Activated naive CD8-positive, alpha-beta T cell treated with anti-CD3 and anti-CD28 coated beads, Interleukin-2, amount 10 ng/mL, durations not matched to agents 7 days and 5 days (primary cell): ENCODE data around the gene GNPTAB. TPM values are rescaled to one million over a fixed set of nuclear protein-coding genes. Genes with fewer than 3 reads are reported as not detected.
"Not testable (repeated sequence)": the region's sequence is repeated elsewhere in the genome, so short reads cannot be mapped to it uniquely, and the experiment has no call there.

Experiments used
- ATAC-seq: fragments of 150-1000 bp; cut with Tn5 transposase; one replicate; pipeline ENCODE4 v1.10.0; 2021; ENCODE audit warnings: low read depth, moderate library complexity
- POLR2A ChIA-PET: fragments of 350-600 bp; sonication (Branson Sonifier 250); formaldehyde crosslinking; loops from one replicate; lab custom pipeline; 2021; ENCODE audit warnings: antibody characterized with exemption; lab: Charles Lee
- DNase-seq: peaks from one replicate; pipeline ENCODE4 v3.0.0; 2021
- H3K27ac Mint-ChIP-seq: one replicate; pipeline ENCODE4 v1.8.0; 2022; ENCODE audit warnings: mild to moderate bottlenecking, mixed read lengths
- H3K27me3 Mint-ChIP-seq: one replicate; pipeline ENCODE4 v1.8.0; 2022; ENCODE audit warnings: mild to moderate bottlenecking, moderate library complexity, mixed read lengths
- H3K36me3 Mint-ChIP-seq: one replicate; pipeline ENCODE4 v1.8.0; 2021; ENCODE audit warnings: mild to moderate bottlenecking, mixed read lengths
- H3K4me1 Mint-ChIP-seq: one replicate; pipeline ENCODE4 v1.8.0; 2021; ENCODE audit warnings: mixed read lengths
- H3K4me3 Mint-ChIP-seq: one replicate; pipeline ENCODE4 v1.8.0; 2022; ENCODE audit warnings: mild to moderate bottlenecking, moderate library complexity, mixed read lengths
- H3K9me3 Mint-ChIP-seq: one replicate; pipeline ENCODE4 v1.8.0; 2021; ENCODE audit warnings: mixed read lengths
- total RNA-seq, 2 experiments: library from RNA; stranded (reverse); gene quantifications; one replicate each; pipeline ENCODE4 v1.2.3, GENCODE V29; 2021

GNPTAB gene
- total RNA-seq, 2 experiments from 2014 or later, result 89.5 to 91.1 TPM

DNA sequence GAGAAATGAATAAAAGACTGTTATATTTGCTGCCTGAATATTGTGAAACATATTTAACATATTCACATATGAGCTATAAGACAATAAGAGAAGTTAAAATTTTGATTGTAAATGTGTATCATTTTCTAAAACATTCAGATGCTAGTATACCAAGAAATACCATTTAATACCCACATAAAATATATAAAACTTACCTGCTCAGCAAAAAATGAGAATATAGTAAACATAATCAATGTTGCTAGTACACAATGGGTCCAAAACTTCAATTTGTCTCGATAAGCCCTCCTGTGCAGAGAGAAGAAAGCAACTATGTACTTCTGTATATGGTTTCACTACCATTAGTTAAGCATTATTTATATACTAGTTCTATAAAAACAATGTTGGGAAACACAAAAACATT, 81.9 kb downstream of the GNPTAB start:
- H3K9me3 Mint-ChIP-seq, result no peaks in the 10 kb centered on the region
- peaks cover 17% of the 10 kb centered on the region for H3K36me3 Mint-ChIP-seq
- POLR2A ChIA-PET, result no interaction called here
- ATAC-seq (no peak), DNase-seq (no peak)
- H3K4me3 Mint-ChIP-seq, result no peak overlapping the region
- no peaks in the 10 kb centered on the region for H3K27me3 Mint-ChIP-seq
- peaks cover 6% of the 10 kb centered on the region for H3K4me1 Mint-ChIP-seq
- no peak overlapping the region for H3K27ac Mint-ChIP-seq

DNA sequence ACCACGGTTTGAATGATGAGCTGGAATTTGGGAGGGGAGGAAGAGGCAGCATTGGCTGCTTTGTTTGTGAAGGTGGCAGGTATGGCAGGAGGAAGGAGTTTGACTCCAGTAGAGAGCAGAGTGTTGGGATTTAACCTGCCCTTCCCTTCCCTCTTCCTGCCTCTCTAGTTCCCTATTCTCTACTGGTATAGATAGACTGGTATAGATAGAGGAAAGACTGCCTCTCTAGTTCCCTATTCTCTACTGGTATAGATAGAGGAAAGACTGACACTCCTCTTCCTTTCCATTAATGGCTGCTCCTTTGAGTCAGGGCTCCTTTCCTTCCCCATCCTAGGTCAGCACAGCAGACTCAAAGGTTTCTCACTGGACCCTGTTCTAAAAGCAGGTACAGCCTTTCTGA, 83.1 kb downstream of the GNPTAB start:
- Mint-ChIP-seq H3K27ac (no peak overlapping the region), H3K9me3 (no peaks in the 10 kb centered on the region), H3K27me3 (no peaks in the 10 kb centered on the region), H3K4me1 (peaks cover 14% of the 10 kb centered on the region), H3K36me3 (peaks cover 18% of the 10 kb centered on the region), H3K4me3 (no peak overlapping the region)
- ATAC-seq (no peak), DNase-seq (no peak)
- POLR2A ChIA-PET, result no interaction called here

- H3K9me3 Mint-ChIP-seq, result no peaks in the 10 kb centered on the region
- no peak overlapping the region for H3K4me3 Mint-ChIP-seq
- H3K4me1 Mint-ChIP-seq, result peaks cover 14% of the 10 kb centered on the region
- DNase-seq (no peak), ATAC-seq (no peak)
- POLR2A ChIA-PET, result no interaction called here
- H3K36me3 Mint-ChIP-seq, result peaks cover 12% of the 10 kb centered on the region
- no peaks in the 10 kb centered on the region for H3K27me3 Mint-ChIP-seq
- no peak overlapping the region for H3K27ac Mint-ChIP-seq
Measured at GRCh38 chr12:101746661-101747060, 84.1 kb downstream of the GNPTAB start.

DNA sequence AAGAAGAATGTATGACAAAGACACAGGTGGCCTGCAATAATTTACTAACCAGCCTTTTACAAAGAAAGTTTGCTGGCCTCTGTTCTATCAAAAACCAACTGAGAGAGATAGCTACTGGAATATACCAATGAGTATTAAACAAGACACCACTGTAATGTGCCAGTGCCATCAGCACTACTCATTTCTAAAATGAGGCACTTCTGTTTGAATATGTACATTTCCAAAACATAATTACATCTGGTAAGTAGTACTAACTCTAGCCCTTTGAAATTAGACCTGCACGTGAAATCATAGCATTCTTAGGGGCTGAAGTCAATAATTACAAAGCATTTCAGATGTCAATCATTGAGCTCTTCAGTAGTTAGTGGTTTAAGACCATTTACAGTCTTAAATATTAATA, 84.6 kb downstream of the GNPTAB start:
- no peak for DNase-seq
- POLR2A ChIA-PET, result no interaction called here
- Mint-ChIP-seq H3K9me3 (no peaks in the 10 kb centered on the region), H3K4me1 (peaks cover 14% of the 10 kb centered on the region), H3K36me3 (peaks cover 12% of the 10 kb centered on the region), H3K27me3 (no peaks in the 10 kb centered on the region), H3K27ac (no peak overlapping the region), H3K4me3 (no peak overlapping the region)
- no peak for ATAC-seq

GRCh38 chr12:101745481-101745880, 85.3 kb downstream of the GNPTAB start:
- POLR2A ChIA-PET, result no interaction called here
- Mint-ChIP-seq H3K27ac (no peak overlapping the region), H3K27me3 (no peaks in the 10 kb centered on the region), H3K4me1 (peaks cover 14% of the 10 kb centered on the region), H3K9me3 (no peaks in the 10 kb centered on the region), H3K4me3 (no peak overlapping the region), H3K36me3 (peaks cover 12% of the 10 kb centered on the region)
- no peak for ATAC-seq
- DNase-seq, result no peak

DNA sequence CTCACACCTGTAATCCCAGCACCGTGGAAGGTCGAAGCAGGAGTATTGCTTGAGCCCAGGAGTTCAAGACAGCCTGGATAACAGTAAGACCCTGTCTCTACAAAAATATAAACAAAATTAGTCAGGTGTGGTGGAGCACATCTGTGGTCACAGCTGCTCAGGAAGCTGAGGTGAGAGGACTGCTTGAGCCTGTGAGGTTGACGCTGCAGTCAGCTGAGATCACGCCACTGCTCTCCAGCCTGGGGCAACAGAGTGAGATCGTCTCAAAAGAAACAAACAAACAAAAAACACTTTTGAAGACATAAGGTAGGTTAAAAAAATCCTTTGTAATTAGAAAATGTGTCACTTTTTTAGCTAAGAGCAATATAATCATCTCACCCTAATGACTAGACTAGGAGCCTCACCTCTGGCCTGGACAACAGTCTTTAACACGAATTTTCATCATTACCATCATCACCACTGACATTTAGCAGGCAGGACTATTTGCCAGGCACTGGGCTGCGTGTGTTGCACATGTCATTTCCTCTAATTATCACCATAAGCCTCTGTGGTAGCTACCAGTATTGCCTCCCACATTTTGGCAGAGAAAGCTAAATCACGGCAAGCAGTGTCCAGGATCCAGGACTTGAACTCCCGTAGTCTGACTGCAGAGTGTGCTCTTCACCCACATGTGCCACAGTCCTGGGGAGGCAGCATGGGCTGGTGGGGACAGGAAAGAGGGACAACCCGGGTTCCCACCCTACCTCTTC, 86.9 kb downstream of the GNPTAB start:
- no peaks in the 10 kb centered on the region for H3K27me3 Mint-ChIP-seq
- peak; percentile 46 for ATAC-seq
- no peaks in the 10 kb centered on the region for H3K9me3 Mint-ChIP-seq
- peaks cover 14% of the 10 kb centered on the region for H3K4me1 Mint-ChIP-seq
- POLR2A ChIA-PET, result no interaction called here
- no peak for DNase-seq
- H3K27ac Mint-ChIP-seq, result peak overlapping the region; percentile 62
- H3K4me3 Mint-ChIP-seq, result no peak overlapping the region
- H3K36me3 Mint-ChIP-seq, result peaks cover 12% of the 10 kb centered on the region

- POLR2A ChIA-PET, result no interaction called here
- no peak overlapping the region for H3K27ac Mint-ChIP-seq
Measured at GRCh38 chr12:101743242-101743641, 87.5 kb downstream of the GNPTAB start.

DNA sequence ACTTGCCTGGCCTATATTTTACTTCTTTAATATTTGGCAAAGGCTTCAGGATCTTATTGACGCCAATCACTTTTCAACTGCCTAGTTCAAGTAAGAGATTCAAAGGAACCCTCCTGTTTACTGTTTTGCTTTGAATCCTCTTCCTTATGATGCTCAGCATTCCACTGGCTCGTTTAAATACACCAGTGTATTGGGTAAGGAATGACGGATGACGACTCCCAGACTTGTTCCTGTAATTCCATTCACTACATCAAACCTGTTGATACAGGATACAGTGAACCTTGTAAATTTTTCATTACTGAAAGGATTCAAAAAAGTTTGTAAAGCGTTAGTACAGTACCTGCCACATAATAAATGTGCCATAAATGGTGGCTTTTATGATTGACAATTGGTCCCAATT, 89.8 kb downstream of the GNPTAB start:
- H3K36me3 Mint-ChIP-seq, result peaks cover 4% of the 10 kb centered on the region
- ATAC-seq (no peak), DNase-seq (no peak)
- no peaks in the 10 kb centered on the region for H3K9me3 Mint-ChIP-seq
- no peak overlapping the region for H3K4me3 Mint-ChIP-seq
- peaks cover 14% of the 10 kb centered on the region for H3K4me1 Mint-ChIP-seq
- no peaks in the 10 kb centered on the region for H3K27me3 Mint-ChIP-seq
- POLR2A ChIA-PET, result no interaction called here
- H3K27ac Mint-ChIP-seq, result no peak overlapping the region

More at GRCh38 chr12:101743242-101743641, 87.5 kb downstream of the GNPTAB start:
- Mint-ChIP-seq H3K27me3 (no peaks in the 10 kb centered on the region), H3K4me1 (peaks cover 14% of the 10 kb centered on the region), H3K4me3 (no peak overlapping the region), H3K9me3 (no peaks in the 10 kb centered on the region), H3K36me3 (peaks cover 9% of the 10 kb centered on the region)
- ATAC-seq (no peak), DNase-seq (no peak)

GRCh38 chr12:101740566-101740965, 90.2 kb downstream of the GNPTAB start:
- Mint-ChIP-seq H3K4me1 (peaks cover 14% of the 10 kb centered on the region), H3K27me3 (no peaks in the 10 kb centered on the region), H3K36me3 (peaks cover 4% of the 10 kb centered on the region), H3K9me3 (no peaks in the 10 kb centered on the region), H3K4me3 (no peak overlapping the region), H3K27ac (no peak overlapping the region)
- ATAC-seq (no peak), DNase-seq (no peak)
- POLR2A ChIA-PET, result no interaction called here

- peaks cover 4% of the 10 kb centered on the region for H3K36me3 Mint-ChIP-seq
- no peak for ATAC-seq
- no peaks in the 10 kb centered on the region for H3K9me3 Mint-ChIP-seq
- peaks cover 10% of the 10 kb centered on the region for H3K4me1 Mint-ChIP-seq
- H3K27me3 Mint-ChIP-seq, result no peaks in the 10 kb centered on the region
- POLR2A ChIA-PET, result no interaction called here
- H3K4me3 Mint-ChIP-seq, result no peak within 1 kb of the TSS
- no peak for DNase-seq
- no peak within 1 kb of the TSS for H3K27ac Mint-ChIP-seq
Measured at GRCh38 chr12:101738920-101739665, 91.7 kb downstream of the GNPTAB start, which contains the start of gene SYCP3. SYCP3 (minus strand) TSS chr12:101739462; CDS start chr12:101737935, 1,527 bp downstream.

GRCh38 chr12:101737476-101737875, 93.3 kb downstream of the GNPTAB start:
- H3K4me3 Mint-ChIP-seq, result no peak overlapping the region
- no peaks in the 10 kb centered on the region for H3K4me1 Mint-ChIP-seq
- H3K9me3 Mint-ChIP-seq, result no peaks in the 10 kb centered on the region
- POLR2A ChIA-PET, result no interaction called here
- ATAC-seq, result no peak
- H3K27me3 Mint-ChIP-seq, result no peaks in the 10 kb centered on the region
- peaks cover 7% of the 10 kb centered on the region for H3K36me3 Mint-ChIP-seq
- no peak for DNase-seq
- no peak overlapping the region for H3K27ac Mint-ChIP-seq

DNA sequence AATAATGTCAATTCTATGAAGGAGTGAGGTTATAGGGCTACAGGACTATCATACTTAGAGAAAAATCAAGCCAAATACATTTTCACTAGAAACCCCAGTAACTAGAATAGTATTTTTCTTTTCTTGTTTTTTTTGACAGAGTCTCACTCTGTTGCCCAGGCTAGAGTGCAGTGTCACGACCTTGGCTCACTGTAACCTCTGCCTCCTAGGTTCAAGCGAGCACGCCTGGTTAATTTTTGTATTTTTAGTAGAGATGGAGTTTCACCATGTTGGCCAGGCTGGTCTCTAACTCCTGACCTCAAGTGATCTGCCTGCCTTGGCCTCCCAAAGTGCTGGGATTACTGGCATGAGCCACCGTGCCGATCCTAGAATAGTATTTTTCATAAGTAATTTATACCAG, 96.3 kb downstream of the GNPTAB start:
- ATAC-seq, H3K9me3 Mint-ChIP-seq, H3K27me3 Mint-ChIP-seq, H3K27ac Mint-ChIP-seq, H3K4me3 Mint-ChIP-seq, DNase-seq, POLR2A ChIA-PET, H3K4me1 Mint-ChIP-seq: not testable (repeated sequence)
- peaks cover 13% of the 10 kb centered on the region for H3K36me3 Mint-ChIP-seq

GRCh38 chr12:101733166-101733565, 97.6 kb downstream of the GNPTAB start:
- Mint-ChIP-seq H3K4me3 (no peak overlapping the region), H3K27me3 (no peaks in the 10 kb centered on the region), H3K4me1 (no peaks in the 10 kb centered on the region), H3K36me3 (peaks cover 13% of the 10 kb centered on the region), H3K9me3 (no peaks in the 10 kb centered on the region), H3K27ac (no peak overlapping the region)
- no peak for DNase-seq
- POLR2A ChIA-PET, result no interaction called here
- ATAC-seq, result no peak

DNA sequence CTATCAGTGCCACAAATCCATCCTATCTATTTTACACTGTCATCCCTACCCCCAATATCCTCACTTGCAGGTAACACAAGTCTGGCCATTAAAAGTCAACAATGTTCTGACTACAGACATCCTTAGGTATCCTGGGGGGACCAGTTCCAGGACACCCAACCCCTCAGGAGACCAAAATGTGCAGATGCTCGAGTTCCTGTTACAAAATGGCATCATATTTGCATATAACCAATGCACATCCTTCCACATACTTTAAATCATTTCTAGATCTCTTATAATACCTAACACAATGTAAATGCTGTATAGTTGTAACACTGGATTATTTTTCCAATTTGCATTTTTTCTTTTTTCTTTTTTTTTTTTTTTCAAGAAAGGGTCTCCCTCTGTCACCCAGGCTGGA, 98.4 kb downstream of the GNPTAB start:
- Mint-ChIP-seq H3K27me3 (no peaks in the 10 kb centered on the region), H3K4me3 (no peak overlapping the region), H3K36me3 (peaks cover 13% of the 10 kb centered on the region), H3K9me3 (no peaks in the 10 kb centered on the region), H3K4me1 (no peaks in the 10 kb centered on the region), H3K27ac (no peak overlapping the region)
- ATAC-seq (no peak), DNase-seq (no peak)
- POLR2A ChIA-PET, result no interaction called here
